ENCODE data around the gene AMOTL1. TPM values are rescaled to one million over a fixed set of nuclear protein-coding genes. Genes with fewer than 3 reads are reported as not detected.
A peak's percentile ranks its signal among the peaks of the same experiment; 100 is the strongest.

AMOTL1 gene
- total and polyA plus RNA-seq, 8 donors: 5.0 to 46.3 (median 14.8) TPM

GRCh38 chr11:94837317-94837716 lies 69.2 kb downstream of the AMOTL1 start:
- peak overlapping the region in 1 of 5 donors; percentile 70 for H3K27ac ChIP-seq
- WGBS, 5 donors: 80 to 92% (median 90%) methylated on average over 2 of the region's 2 CpGs
- intact Hi-C loops (cut with DNase I; ENCODE audit: low total_unique reads): no loop called here
- peaks cover 21 to 71% (median 46%) of the 10 kb centered on the region in 4 donors for H3K4me1 ChIP-seq
- H3K36me3 ChIP-seq: peaks cover 3 to 12% (median 5%) of the 10 kb centered on the region in 4 donors
- H3K9me3 ChIP-seq: no peaks in the 10 kb centered on the region
- H3K4me3 ChIP-seq: no peak overlapping the region
- H3K27me3 ChIP-seq: no peaks in the 10 kb centered on the region
- peak in 1 of 2 donors; percentile 21 for DNase-seq
- TF ChIP-seq POLR2A (IDR thresholded peaks at IDR 0.05): no peak
- peak in 2 of 3 donors; percentile 19 to 64 for TF ChIP-seq POLR2AphosphoS5 (IDR thresholded peaks at IDR 0.05)
- no peak for TF ChIP-seq CTCF (IDR thresholded peaks at IDR 0.05)
- peak; percentile 73 for TF ChIP-seq EP300 (IDR thresholded peaks at IDR 0.05)

GRCh38 chr11:94838027-94838731 lies 70.0 kb downstream of the AMOTL1 start:
- 43 to 63% (median 43%) methylated on average over 2 of the region's 2 CpGs for WGBS, 5 donors
- Histone ChIP-seq H3K27me3 (no peaks in the 10 kb centered on the region), H3K36me3 (peaks cover 0 to 12% (median 3%) of the 10 kb centered on the region in 4 donors), H3K9me3 (no peaks in the 10 kb centered on the region), H3K4me1 (peaks cover 14 to 63% (median 39%) of the 10 kb centered on the region in 4 donors), H3K27ac (peak overlapping the region in 1 of 5 donors; percentile 70), H3K4me3 (no peak overlapping the region)
- TF ChIP-seq CTCF (IDR thresholded peaks at IDR 0.05) (no peak), POLR2AphosphoS5 (IDR thresholded peaks at IDR 0.05) (no peak), POLR2A (IDR thresholded peaks at IDR 0.05) (no peak), EP300 (IDR thresholded peaks at IDR 0.05) (no peak)
- intact Hi-C loops (cut with DNase I; ENCODE audit: low total_unique reads): no loop called here
- DNase-seq: no peak

- Histone ChIP-seq H3K9me3 (no peaks in the 10 kb centered on the region), H3K27ac (peak overlapping the region in 2 of 5 donors; percentile 4 to 70), H3K36me3 (peaks cover 0 to 8% (median 0%) of the 10 kb centered on the region in 4 donors), H3K4me1 (peaks cover 9 to 47% (median 29%) of the 10 kb centered on the region in 4 donors), H3K27me3 (no peaks in the 10 kb centered on the region), H3K4me3 (no peak overlapping the region)
- peak in 1 of 2 donors; percentile 20 for DNase-seq
- 58 to 84% (median 75%) methylated on average over 4 of the region's 4 CpGs for WGBS, 5 donors
- TF ChIP-seq CTCF (IDR thresholded peaks at IDR 0.05) (no peak), EP300 (IDR thresholded peaks at IDR 0.05) (no peak), POLR2A (IDR thresholded peaks at IDR 0.05) (no peak), POLR2AphosphoS5 (IDR thresholded peaks at IDR 0.05) (no peak)
- intact Hi-C loops (cut with DNase I; ENCODE audit: low total_unique reads): no loop called here
Measured at GRCh38 chr11:94840209-94840608, 72.1 kb downstream of the AMOTL1 start.

- H3K4me1 ChIP-seq: peaks cover 14 to 28% (median 19%) of the 10 kb centered on the region in 4 donors
- intact Hi-C loops (cut with DNase I; ENCODE audit: low total_unique reads): no loop called here
- TF ChIP-seq EP300 (IDR thresholded peaks at IDR 0.05) (no peak), POLR2AphosphoS5 (IDR thresholded peaks at IDR 0.05) (no peak), CTCF (IDR thresholded peaks at IDR 0.05) (no peak), POLR2A (IDR thresholded peaks at IDR 0.05) (no peak)
- no peak overlapping the region for H3K4me3 ChIP-seq
- H3K36me3 ChIP-seq: peaks cover 0 to 5% (median 0%) of the 10 kb centered on the region in 4 donors
- DNase-seq: no peak
- peak overlapping the region in 1 of 5 donors; percentile 73 for H3K27ac ChIP-seq
- H3K9me3 ChIP-seq: no peaks in the 10 kb centered on the region
- no peaks in the 10 kb centered on the region for H3K27me3 ChIP-seq
Measured at GRCh38 chr11:94844031-94844430, 75.9 kb downstream of the AMOTL1 start.

Data from stomach (tissue), 9 donors.